ENCODE measurements around the gene NOSIP.

- TF ChIP-seq, protein P1, sequence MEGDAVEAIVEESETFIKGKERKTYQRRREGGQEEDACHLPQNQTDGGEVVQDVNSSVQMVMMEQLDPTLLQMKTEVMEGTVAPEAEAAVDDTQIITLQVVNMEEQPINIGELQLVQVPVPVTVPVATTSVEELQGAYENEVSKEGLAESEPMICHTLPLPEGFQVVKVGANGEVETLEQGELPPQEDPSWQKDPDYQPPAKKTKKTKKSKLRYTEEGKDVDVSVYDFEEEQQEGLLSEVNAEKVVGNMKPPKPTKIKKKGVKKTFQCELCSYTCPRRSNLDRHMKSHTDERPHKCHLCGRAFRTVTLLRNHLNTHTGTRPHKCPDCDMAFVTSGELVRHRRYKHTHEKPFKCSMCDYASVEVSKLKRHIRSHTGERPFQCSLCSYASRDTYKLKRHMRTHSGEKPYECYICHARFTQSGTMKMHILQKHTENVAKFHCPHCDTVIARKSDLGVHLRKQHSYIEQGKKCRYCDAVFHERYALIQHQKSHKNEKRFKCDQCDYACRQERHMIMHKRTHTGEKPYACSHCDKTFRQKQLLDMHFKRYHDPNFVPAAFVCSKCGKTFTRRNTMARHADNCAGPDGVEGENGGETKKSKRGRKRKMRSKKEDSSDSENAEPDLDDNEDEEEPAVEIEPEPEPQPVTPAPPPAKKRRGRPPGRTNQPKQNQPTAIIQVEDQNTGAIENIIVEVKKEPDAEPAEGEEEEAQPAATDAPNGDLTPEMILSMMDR (conservative IDR thresholded peaks at IDR 0.05; ENCODE audit: low read length), result peak; percentile 72
- TF ChIP-seq EZH2phosphoT487 (IDR thresholded peaks at IDR 0.05; ENCODE audit: borderline replicate concordance, low read depth, low read length), result no peak
Observed at GRCh38 chr19:49533551-49534488, 46.5 kb downstream of the NOSIP start.
